GM12878 (cell line): ENCODE results near the gene HGS. TPM values are rescaled to one million over a fixed set of nuclear protein-coding genes. Genes with fewer than 3 reads are reported as not detected.

Experiments
- ATAC-seq: fragments of 200-7000 bp; cut with Tn5 transposase; 3 replicates; pipeline ENCODE4 v1.9.1; 2020; ENCODE audit warnings: mild to moderate bottlenecking, moderate library complexity
- BruUV-seq: library from RNA; stranded (reverse); fragments of 400-500 nt; replicated peaks from 2 replicates; lab custom pipeline; 2021; lab: Mats Ljungman, UMichigan
- CTCF ChIA-PET: fragments of 300-600 bp; sonication (Branson Sonifier 250); formaldehyde crosslinking; extraction: SDS; loops from one replicate; lab custom pipeline; 2021; ENCODE audit warnings: inconsistent platforms; lab: Yijun Ruan, JAX
- POLR2A ChIA-PET: fragments of 350-600 bp; formaldehyde crosslinking; extraction: SDS; loops from one replicate; lab custom pipeline; 2021; ENCODE audit warnings: inconsistent platforms; lab: Charles Lee
- RAD21 ChIA-PET: fragments of 300-600 bp; sonication (Branson Sonifier 250); formaldehyde crosslinking; loops from one replicate; lab custom pipeline; 2023; ENCODE audit warnings: antibody characterized with exemption; ENCODE audit not compliant: unreplicated experiment; lab: Charles Lee
- SMC1A ChIA-PET: fragments of 300-600 bp; sonication (Branson Sonifier 250); formaldehyde crosslinking; loops from one replicate; lab custom pipeline; 2023; ENCODE audit not compliant: unreplicated experiment, uncharacterized antibody; lab: Charles Lee
- DNase-seq: peaks from one replicate; pipeline ENCODE4 v3.0.0-alpha.2; 2011; ENCODE audit warnings: low read depth, low spot score
- FAIRE-seq: peaks from 3 replicates; lab custom pipeline; 2011; peaks lifted over from hg19 to GRCh38; lab: Jason Lieb, UNC
- H2AFZ ChIP-seq: 2 replicates; pipeline ENCODE4 v1.6.0; 2011; ENCODE audit warnings: low read depth, low read length, control low read depth; ENCODE audit not compliant: control insufficient read depth
- H3K27ac ChIP-seq: 2 replicates; pipeline ENCODE4 v1.5.1; 2011; ENCODE audit warnings: control low read depth; ENCODE audit not compliant: control insufficient read depth, insufficient read depth
- H3K27me3 ChIP-seq, 2 experiments: replicated peaks in 1 of 2; 2 replicates each; pipeline versions ENCODE4 v1.6.0 to v1.6.1; 2011; ENCODE audit warnings: low read length in 1 of 2; ENCODE audit not compliant: control insufficient read depth in 2 of 2, insufficient read depth in 2 of 2
- H3K36me3 ChIP-seq, 2 experiments: 2 replicates each; pipeline ENCODE4 v1.5.1; 2011; ENCODE audit warnings: low read length in 1 of 2; ENCODE audit not compliant: control insufficient read depth in 2 of 2, insufficient read depth in 2 of 2
- H3K4me1 ChIP-seq: 2 replicates; pipeline ENCODE4 v1.6.1; 2011; ENCODE audit warnings: mild to moderate bottlenecking, low read length, moderate library complexity, mixed read lengths; ENCODE audit not compliant: control insufficient read depth, insufficient read depth
- H3K4me2 ChIP-seq: 2 replicates; pipeline ENCODE4 v1.6.0; 2011; ENCODE audit warnings: control low read depth; ENCODE audit not compliant: control insufficient read depth, insufficient read depth
- H3K4me3 ChIP-seq: fragments of 200-600 bp; sonication (generic); 2 replicates; pipeline ENCODE4 v1.5.1; 2016
- H3K79me2 ChIP-seq: 2 replicates; pipeline ENCODE4 v1.6.0; 2011; ENCODE audit warnings: low read length; ENCODE audit not compliant: control insufficient read depth, insufficient read depth
- H3K9ac ChIP-seq: 2 replicates; pipeline ENCODE4 v1.8.0; 2011; ENCODE audit warnings: low read length, control low read depth, mixed read lengths; ENCODE audit not compliant: control insufficient read depth, insufficient read depth
- H3K9me3 ChIP-seq: replicated peaks from 3 replicates; pipeline ENCODE4 v1.5.1; 2011; ENCODE audit warnings: mild to moderate bottlenecking, low read length; ENCODE audit not compliant: control insufficient read depth, insufficient read depth
- H4K20me1 ChIP-seq: 2 replicates; pipeline ENCODE4 v1.6.0; 2011; ENCODE audit not compliant: control insufficient read depth, insufficient read depth
- EZH2 ChIP-seq: IDR thresholded peaks from 2 replicates; pipeline ENCODE4 v1.6.1; 2012; ENCODE audit warnings: low read depth, mild to moderate bottlenecking, control low read depth, inconsistent platforms, low read length, borderline replicate concordance; ENCODE audit not compliant: control insufficient read depth
- KAT2A ChIP-seq: conservative IDR thresholded peaks from 2 replicates; pipeline ENCODE4 v1.6.1; 2011; ENCODE audit warnings: low read depth, low read length; ENCODE audit not compliant: control insufficient read depth
- SMAD1 ChIP-seq: fragments of 450-650 bp; IDR thresholded peaks from 2 replicates; pipeline ENCODE4 v1.6.1; 2018; ENCODE audit warnings: mild to moderate bottlenecking, low read depth; ENCODE audit not compliant: partially characterized antibody
- SPI1 ChIP-seq: IDR thresholded peaks from 2 replicates; pipeline ENCODE4 v1.6.1; 2011; ENCODE audit warnings: low read depth, mild to moderate bottlenecking, low read length, moderate library complexity, borderline replicate concordance; ENCODE audit not compliant: insufficient read depth
- TARDBP ChIP-seq: IDR thresholded peaks from 2 replicates; pipeline ENCODE4 v1.6.1; 2016; ENCODE audit warnings: borderline replicate concordance
- WGBS: methylation state at CpG from one replicate; pipeline ENCODE4 v1.1.6; 2016; ENCODE audit warnings: low lambda C conversion rate; ENCODE audit not compliant: insufficient replicate concordance, insufficient coverage; ENCODE audit errors: missing lambda C conversion rate; 5-methylcytosine and 5-hydroxymethylcytosine counted together
- in situ Hi-C: fragments of 300-500 bp; cut with MboI; formaldehyde crosslinking; loops from 9 replicates; pipeline ENCODE4 v1.14.3; 2018; ENCODE audit warnings: mixed read lengths
- intact Hi-C: fragments of 100-400 bp; cut with micrococcal nuclease; formaldehyde crosslinking; loops from one replicate; pipeline ENCODE4 v1.14.2; 2022; ENCODE audit not compliant: unreplicated experiment
- polyA plus RNA-seq, 11 experiments: library from polyadenylated mRNA; depleted of rRNA in 4 of 11; unstranded in 6 of 11; stranded (reverse) in 5 of 11; fragments of >200 nt; fragmentation: Nextera tagmentation in 4 of 11; fragmentation: Illumina TruSeq in 1 of 11; extraction: Ambion mirVana in 4 of 11; extraction: Trizol in 1 of 11; gene quantifications; 1 replicate in 1 of 11; 2 replicates in 10 of 11; pipeline versions ENCODE4 v1.2.1 to v1.2.3, GENCODE V29; 2011 to 2016; ENCODE audit warnings: inconsistent platforms in 2 of 11, missing spikeins in 2 of 11, low read depth in 1 of 11
- total RNA-seq, 4 experiments: library from RNA; depleted of rRNA in 3 of 4; stranded (reverse); fragments of >200 nt in 3 of 4; fragmentation: Illumina TruSeq in 1 of 4; extraction: Trizol in 1 of 4; gene quantifications; 2 replicates each; pipeline versions ENCODE4 v1.2.1 to v1.2.3, GENCODE V29; 2013 to 2021
- TF ChIP-seq, protein P1 (sequence below): fragments of 450-650 bp; formaldehyde crosslinking; IDR thresholded peaks from 2 replicates; pipeline ENCODE4 v1.5.0; 2022; ENCODE audit warnings: mild to moderate bottlenecking, missing genetic modification characterization

HGS gene
- total and polyA plus RNA-seq, 10 of the 15 experiments (the other 5 are each of a cell fraction or from before 2014, with no cell fraction given), result 2.2 to 85.6 (median 55.3) TPM

DNA sequence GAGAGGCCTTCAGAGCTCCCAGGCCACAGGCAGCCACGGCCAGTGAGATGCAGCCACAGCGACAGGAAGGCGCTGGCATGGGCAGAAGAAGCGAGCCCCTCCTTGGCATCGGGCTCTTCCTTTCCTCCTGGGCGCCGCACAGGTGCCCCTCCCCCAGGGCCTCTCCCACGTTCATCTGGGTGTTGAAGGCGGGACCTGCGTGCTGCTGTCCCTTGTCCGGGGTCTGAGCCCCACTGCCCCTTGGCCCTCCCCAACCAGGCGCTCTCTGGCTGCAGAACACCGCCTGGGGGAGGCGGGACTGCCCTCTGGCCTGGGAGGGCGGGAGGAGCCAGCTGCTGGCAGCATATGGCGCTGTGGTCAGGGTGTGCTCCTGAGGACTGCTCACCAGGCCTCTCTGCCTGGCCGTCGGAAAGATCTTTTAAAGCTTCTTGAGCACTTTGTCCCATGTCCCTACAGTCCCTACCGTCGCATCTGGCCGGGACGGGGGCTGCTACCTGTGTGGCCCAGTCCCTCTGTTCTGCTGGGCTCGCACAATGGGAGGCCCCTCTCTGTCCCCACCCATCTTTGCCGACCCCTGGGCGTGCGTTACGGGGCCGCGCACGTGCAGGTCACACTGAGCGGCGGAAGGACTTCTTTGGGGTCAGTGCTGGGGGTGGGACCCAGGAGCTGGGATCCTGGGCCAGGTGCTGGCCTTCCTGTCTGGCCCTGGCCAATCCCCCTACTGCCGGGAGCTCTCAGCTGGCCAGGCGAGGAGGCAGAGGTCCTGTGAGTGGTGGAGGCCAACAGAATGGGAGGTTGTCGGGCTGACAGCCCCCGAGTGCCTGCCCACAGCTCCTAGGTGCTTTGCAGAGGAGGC lies 30.0 kb downstream of the HGS start:
- peak overlapping the region; percentile 89 for H3K4me3 ChIP-seq
- H3K27ac ChIP-seq, result no peak overlapping the region
- TF ChIP-seq, protein P1, sequence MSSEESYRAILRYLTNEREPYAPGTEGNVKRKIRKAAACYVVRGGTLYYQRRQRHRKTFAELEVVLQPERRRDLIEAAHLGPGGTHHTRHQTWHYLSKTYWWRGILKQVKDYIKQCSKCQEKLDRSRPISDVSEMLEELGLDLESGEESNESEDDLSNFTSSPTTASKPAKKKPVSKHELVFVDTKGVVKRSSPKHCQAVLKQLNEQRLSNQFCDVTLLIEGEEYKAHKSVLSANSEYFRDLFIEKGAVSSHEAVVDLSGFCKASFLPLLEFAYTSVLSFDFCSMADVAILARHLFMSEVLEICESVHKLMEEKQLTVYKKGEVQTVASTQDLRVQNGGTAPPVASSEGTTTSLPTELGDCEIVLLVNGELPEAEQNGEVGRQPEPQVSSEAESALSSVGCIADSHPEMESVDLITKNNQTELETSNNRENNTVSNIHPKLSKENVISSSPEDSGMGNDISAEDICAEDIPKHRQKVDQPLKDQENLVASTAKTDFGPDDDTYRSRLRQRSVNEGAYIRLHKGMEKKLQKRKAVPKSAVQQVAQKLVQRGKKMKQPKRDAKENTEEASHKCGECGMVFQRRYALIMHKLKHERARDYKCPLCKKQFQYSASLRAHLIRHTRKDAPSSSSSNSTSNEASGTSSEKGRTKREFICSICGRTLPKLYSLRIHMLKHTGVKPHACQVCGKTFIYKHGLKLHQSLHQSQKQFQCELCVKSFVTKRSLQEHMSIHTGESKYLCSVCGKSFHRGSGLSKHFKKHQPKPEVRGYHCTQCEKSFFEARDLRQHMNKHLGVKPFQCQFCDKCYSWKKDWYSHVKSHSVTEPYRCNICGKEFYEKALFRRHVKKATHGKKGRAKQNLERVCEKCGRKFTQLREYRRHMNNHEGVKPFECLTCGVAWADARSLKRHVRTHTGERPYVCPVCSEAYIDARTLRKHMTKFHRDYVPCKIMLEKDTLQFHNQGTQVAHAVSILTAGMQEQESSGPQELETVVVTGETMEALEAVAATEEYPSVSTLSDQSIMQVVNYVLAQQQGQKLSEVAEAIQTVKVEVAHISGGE (CRISPR knock-in tag), result no peak
- TF ChIP-seq KAT2A (no peak), SPI1 (no peak), EZH2 (no peak), SMAD1 (no peak), TARDBP (no peak)
- TF ChIP-seq, all 136 proteins: peak for 0
- peaks cover 18% of the 10 kb centered on the region for H3K4me1 ChIP-seq
- intact Hi-C loops (no loop called here), in situ Hi-C loops (no loop called here)
- H3K9ac ChIP-seq, result no peak overlapping the region
- ChIA-PET SMC1A (interaction anchor here (1.3 kb wide), 1 partner anchor 31 kb away, joined by 3 read pairs; no protein-coding TSS in a partner anchor), RAD21 (no interaction called here), CTCF (interaction anchor here (0.7 to 1.8 kb wide), 3 partner anchors 10 to 157 kb away, joined by 3 to 9 read pairs (median 3); partner anchors contain the start of gene MRPL12), POLR2A (interaction anchor here (1.4 to 1.5 kb wide), 2 partner anchors 10 to 253 kb away, joined by 3 to 4 read pairs; partner anchors contain the start of gene MRPL12)
- DNase-seq (no peak), FAIRE-seq (no peak), ATAC-seq (no peak)
- H3K36me3 ChIP-seq, result peaks cover 0 to 1% of the 10 kb centered on the region in 2 experiments; a peak in 1 of 4 replicates
- H3K27me3 ChIP-seq, result no peaks in the 10 kb centered on the region
- 90% methylated on average over 29 of the region's 36 CpGs for WGBS
- H3K79me2 ChIP-seq, result peaks cover 20% of the 10 kb centered on the region
- no peaks in the 10 kb centered on the region for H4K20me1 ChIP-seq
- no peak overlapping the region for H2AFZ ChIP-seq
- BruUV-seq, result no TSS peak
- peak overlapping the region; percentile 60 for H3K4me2 ChIP-seq
- no peaks in the 10 kb centered on the region for H3K9me3 ChIP-seq
